ENCODE data around the gene SMIM27.
"Not testable (repeated sequence)": the region's sequence is repeated elsewhere in the genome, so short reads cannot be mapped to it uniquely, and the experiment has no call there.

The SMIM27 gene, protein sequence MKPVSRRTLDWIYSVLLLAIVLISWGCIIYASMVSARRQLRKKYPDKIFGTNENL

DNA sequence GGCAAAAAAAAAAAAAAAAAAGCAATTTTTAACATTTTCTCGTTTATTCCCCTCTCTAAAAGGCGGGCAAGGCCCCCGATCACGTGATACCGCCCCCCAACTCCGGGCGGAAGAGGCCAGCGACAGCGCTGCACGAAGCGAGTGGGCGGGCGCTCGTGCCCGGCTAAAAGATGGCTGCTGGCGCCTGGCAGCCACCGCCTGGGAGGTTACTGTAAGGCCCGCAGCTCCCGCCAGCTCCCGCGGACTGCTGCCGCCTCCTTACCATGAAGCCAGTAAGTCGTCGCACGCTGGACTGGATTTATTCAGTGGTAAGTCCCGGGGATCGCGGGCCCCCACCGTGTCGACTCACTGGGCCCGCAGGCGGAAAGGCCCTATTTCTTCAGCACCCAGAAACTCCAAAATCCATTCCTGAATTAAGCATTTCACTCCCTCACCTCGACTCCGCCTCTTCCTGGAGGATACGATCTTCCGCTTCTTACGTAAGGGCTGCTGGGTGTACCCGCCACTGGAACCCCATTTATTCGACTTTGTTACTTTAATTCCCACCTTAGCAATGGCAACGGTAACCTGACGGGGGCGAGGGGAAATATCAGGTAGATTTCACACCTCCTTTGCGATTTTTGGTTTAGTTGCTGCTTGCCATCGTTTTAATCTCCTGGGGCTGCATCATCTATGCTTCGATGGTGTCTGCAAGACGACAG, at the start of gene SMIM27, which contains the start of gene TOPORS:
TSS of gene SMIM27 (plus strand) at position 156 of the 701 bp plus-strand sequence. CDS start at position 264, 108 bp downstream.
TSS of gene TOPORS (minus strand) at position 415 of the 701 bp plus-strand sequence. CDS start at position 265, 150 bp downstream.
- DNase-seq, result peak; percentile 90 to 92

DNA sequence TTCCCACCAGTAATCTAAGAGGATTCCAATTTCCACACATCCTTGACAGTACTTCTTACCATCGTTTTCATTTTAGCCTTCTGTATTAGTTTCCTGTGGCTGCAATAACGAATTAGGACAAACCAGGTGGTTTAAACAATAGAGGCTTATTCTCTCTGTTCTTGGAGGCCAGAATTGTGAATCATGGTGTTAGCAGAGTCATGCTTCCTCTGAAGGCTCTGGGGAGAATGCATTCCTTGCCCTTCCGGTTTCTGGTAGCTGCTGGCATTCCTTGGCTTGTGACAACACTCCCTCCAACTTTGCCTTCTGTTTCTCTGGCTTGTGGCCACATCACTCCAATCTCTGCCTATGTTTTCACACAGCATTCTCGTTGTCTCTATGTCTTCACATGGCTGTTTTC, 49.7 kb upstream of the SMIM27 start:
- no peak for DNase-seq

DNA sequence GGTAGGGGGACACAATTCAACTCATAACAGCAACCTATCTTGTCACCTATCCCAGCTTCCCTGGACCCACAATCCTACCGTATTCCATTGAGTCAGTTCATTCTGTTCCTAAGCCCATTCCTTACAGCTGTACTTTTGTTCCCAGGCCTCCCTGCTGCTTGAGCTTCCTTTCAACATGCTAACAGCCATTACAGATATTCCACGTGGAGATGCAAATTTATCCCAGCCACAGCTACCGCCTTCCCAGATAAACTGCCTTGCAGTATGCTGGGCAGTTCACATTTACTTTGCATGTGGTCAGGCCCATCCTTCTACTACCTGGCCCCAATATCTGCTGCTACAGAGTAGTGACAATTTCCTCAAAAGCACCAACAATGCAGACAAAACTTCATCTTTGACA, 49.1 kb upstream of the SMIM27 start:
- no peak for DNase-seq

DNA sequence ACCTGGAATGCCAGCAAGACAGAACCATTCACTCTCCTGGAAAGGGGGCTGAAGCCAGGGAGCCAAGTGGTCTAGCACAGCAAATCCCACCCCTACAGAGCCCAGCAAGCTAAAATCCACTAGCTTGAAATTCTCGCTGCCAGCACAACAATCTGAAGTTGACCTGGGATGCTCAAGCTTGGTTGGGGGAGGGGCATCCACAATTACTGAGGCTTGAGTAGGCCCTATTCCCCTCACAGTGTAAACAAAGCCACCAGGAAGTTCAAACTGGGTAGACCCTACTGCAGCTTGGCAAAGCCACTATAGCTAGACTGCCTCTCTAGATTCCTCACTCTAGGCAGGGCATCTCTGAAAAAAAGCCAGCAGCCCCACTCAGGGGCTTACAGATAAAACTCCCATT, 43.4 kb upstream of the SMIM27 start:
- no peak for DNase-seq

DNA sequence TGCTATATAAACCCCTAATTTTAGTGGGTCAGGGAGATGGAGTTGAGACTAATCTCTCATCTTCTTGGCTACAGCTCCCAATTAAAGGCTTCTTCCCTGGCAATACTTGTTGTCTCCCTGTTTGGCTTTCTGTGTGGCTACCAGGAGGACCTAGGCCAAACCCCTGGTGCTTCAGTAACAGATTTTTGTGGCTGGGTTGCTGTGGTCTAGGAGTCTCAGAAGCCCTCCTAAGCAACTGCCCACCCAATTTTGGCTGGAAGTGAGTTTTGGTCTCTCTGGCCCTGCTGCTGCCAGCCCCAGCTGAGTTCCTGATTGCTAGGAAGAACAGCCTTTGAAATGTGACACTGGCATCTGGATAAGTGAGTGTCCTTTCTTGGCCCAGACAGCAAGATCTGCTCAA, 35.9 kb upstream of the SMIM27 start:
- DNase-seq, result no peak

DNA sequence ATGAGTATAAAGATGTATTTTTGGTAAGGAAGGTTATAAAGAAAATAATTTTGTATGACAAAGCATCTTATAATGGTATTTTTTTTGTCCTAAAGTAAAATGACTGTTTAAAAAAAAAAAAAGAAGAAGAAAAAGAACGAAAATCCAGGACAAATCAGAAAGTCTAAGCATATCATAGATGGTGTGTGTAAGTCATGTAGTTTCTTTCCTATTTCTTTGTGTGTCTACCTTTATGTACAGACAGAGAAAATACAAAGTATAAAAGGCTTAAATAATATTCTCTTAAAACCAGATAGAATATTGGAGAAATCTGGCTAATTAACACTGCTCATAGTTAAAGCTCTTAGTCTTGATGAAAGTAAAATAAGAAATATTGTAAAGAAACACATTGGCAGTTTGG, 33.9 kb upstream of the SMIM27 start:
- DNase-seq, result no peak

DNA sequence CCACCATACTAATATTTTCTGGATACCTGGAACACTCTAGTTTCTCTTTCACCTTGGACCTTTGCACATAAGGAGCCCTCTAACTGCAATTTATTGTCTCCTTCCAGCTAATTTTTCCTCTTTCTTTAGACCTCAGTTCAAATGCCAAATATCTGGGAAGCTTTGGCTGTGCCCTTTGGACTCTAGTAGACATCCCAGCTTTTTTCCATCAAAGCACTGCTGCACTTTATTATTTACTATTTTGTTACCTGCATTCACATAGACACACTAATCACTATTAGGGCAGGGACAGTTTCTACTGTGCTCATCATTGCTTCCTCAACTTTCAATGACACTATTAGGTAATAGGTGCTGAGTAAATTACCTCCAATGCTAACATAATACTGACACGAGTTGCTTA, 28.2 kb upstream of the SMIM27 start:
- no peak for DNase-seq

DNA sequence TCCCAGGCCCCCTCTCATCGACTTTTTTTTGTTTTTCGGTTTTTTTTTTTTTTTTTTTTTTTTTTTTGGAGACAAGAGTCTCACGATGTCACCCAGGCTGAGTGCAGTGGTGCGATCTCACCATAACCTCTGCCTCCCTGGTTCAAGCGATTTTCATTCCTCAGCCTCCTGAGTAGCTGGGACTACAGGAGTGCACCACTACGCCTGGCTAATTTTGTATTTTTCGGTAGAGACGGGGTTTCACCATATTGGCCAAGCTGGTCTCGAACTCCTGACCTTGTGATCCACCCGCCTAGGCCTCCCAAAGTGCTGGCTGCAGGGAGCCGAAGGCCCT, 27.6 kb upstream of the SMIM27 start:
- DNase-seq, result not testable (repeated sequence)

DNA sequence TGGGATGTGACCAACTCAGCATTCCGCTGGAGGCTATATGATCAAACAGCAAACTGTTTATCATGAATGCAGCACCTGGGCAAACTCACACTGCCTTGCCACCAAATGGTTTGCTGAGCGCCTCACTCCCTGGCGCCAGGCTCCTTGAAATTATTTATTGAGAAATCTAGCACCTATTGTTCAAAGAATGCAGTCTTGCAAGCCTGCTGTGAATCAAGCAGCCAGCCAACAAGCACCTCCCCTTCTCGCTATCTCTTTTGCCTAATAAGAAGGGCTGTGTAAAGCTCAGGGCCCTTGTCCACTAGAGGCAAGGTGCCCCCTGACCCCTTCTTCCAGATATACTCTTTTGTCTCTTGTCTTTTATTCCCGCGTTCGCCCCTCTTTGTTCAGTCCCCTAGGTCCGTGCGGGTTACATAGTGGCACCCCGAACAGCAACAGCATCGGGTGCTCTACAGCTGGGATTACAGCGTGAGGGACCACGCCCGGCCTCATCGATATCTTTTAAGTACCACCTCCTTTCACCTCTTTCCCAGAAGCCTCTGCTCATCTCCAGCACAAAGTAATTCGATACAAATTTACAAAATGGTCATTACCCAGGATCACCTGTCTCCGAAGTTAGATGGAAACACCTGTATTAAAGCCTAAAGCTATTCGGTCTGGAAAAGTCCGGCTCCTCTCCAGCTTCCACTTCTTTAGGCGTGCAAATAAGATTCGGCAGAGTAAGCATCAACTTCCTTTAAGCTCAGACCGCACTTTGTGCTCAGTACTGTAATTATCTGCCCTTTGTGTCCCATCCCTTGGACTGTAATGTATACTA, 27.0 kb upstream of the SMIM27 start:
- peak; percentile 7 to 12 for DNase-seq

DNA sequence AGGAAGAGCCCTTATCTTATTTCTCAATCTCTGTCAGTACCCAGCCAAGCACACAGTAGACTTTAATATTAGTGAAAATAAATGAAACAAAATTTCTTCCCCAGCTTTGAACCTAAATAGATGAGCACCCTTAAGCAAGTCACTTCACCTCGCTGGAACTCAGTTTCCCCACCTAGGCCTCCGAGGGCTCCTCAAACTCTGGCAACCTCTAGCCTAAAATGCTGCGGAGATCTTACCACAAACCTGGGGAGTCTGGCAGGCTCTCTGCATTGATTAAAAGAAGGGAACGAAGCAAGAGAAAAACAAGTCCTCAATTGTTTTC, 26.5 kb upstream of the SMIM27 start:
- no peak for DNase-seq

DNA sequence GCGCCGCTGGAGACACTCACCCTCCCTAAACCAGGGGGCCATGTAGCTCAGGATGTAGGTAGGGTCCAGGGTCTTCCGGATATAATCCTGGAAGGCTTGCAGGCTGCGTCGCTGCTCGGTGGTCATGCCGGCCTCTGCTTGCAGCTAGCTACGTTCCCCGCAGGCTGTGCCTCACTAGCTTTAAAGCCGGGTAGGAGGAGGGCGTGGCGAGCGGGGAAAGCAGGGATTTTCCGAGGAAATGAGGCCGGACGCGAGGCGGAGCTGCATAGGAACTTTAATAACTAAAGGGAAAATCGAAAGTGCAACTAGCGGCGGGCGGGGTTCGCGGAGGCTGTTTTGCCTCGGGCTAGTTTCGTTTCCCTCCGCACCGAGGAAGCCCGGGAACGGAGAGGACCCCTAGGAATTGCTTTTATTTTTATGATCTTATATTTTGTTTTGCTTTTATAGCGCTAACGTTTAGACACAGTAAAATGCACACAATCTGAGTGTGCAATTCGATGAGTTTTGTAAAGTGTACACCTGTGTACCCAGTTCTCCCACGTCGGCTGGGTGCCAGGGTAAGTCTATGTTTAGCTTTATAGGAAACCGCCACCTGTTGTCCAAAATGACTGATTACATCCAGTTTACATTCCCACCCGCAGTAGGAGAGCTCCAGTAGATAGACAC, 26.0 kb upstream of the SMIM27 start, which contains the start of gene RIGI:
TSS of gene RIGI (minus strand) at position 156 of the 666 bp plus-strand sequence. CDS start at position 126, 30 bp downstream.
- peak; percentile 81 to 82 for DNase-seq

DNA sequence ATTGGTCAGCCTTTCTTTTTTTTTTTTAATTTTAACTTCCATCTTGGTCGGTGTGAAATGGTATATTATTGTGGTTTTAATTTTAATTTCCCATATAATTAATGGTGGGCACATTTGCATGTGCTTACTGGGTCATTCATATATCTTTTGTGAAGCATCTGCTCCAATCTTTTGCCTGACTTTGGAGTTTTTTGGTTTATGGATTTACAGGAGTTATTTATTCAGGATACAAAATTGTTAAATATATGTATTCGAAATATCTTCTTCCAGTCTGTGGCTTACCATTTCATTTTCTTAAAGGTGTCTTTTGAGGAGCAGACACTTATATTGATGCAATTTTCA, 25.4 kb upstream of the SMIM27 start:
- no peak for DNase-seq

DNA sequence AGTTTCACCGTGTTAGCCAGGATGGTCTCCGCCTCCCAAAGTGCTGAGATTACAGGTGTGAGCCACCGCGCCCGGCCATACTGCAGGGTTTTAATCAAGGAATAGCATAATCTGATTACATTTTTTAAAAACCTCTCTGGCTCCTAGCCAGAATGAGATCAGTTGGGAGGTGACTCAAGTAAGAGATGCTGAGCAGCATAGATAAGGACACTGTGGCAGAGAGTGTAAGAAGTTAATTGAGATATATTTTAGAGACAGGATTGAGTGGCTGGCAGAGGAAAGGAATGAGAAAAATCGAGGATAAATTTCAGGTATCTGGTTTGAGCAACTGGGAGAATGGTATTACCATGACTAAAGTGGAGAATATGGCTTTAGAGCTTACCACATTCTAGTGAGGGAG, 18.8 kb upstream of the SMIM27 start:
- DNase-seq, result no peak

DNA sequence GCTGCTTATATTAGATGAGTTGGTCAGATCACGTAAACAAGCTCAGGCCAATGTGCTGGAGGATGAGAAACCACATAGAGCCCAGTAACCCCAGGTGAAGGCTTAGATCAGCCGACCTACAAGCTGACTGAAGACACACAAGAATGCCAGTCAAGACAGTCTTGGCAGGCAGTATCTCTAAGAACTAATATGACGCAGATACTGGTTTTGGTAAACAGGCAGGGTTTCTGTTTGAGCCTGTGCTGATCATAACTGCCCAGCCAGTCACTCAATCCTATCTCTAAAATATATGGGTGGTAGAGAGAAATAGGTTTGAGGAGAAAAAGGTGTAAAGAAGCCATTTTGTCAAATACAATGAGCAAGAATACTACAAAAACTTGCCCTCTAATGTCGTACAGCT, 18.3 kb upstream of the SMIM27 start:
- no peak for DNase-seq

DNA sequence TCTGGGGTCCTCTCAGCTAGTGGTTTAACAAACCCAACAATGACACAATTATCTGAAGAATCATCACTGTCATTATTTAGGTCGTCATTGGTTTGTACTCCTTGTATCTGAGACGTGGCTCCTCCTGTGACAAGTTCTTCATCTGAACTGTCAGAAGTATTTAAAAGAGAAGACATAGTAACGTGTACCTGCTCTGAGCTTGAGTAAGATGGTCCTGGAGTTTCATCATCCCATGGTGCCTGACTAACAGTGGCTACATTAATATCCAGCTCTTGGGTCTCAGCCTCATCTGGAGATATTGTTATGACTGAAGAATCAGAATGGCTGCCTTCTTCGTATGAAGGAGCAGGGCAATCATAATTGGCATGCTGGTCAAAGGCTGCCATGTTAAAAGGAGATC, 9.1 kb upstream of the SMIM27 start:
- no peak for DNase-seq

DNA sequence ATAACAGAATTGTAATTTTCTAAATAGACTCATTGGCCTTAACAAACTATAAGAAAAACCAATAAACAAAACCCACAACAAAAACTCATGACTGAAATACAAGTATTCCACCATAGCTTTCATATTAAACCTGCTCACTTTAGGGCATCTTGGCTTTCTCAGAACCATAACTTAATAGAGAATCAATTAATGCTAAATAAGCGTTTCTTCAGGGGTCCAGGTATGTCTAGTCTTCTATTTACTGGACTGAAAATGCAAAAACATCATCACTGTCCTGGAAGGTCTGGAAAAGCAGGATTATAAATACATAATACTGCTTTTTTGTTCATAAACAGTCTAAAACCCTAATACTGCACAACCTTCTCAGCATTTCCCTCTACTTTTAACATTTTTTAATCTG, 6.2 kb upstream of the SMIM27 start:
- DNase-seq, result no peak

DNA sequence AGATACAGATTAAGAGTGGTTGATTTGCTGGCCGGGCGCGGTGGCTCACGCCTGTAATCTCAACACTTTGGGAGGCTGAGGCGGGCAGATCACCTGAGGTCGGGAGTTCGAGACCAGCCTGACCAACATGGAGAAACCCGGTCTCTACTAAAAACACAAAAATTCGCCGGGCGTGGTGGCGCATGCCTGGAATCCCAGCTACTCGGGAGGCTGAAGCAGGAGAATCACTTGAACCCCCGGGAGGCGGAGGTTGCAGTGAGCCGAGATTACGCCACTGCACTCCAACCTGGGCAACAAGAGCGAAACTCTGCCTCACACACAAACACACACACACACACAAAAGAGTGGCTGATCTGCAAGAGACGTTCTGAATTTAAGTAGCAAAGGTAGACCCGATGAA, 3.9 kb upstream of the SMIM27 start:
- DNase-seq, result not testable (repeated sequence)

DNA sequence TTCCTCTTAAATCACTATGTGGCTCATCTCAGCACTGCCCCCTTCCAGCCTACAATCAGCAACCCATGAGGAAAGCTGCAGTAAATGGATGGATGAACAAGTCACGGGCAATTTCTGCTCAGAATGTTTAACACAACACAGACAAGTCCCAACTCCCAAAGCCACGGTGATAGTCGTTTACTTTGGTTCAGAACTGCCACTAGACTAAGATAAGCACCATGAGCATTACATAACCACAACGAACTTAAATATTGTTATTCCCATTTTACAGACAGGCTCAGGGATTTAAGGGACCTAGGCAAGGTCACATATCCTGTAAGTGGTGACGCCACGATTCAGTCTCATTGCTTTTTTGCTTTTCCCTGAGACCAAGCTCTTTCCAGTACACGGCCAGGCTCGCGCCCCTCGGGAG, 2.0 kb upstream of the SMIM27 start:
- no peak for DNase-seq

DNA sequence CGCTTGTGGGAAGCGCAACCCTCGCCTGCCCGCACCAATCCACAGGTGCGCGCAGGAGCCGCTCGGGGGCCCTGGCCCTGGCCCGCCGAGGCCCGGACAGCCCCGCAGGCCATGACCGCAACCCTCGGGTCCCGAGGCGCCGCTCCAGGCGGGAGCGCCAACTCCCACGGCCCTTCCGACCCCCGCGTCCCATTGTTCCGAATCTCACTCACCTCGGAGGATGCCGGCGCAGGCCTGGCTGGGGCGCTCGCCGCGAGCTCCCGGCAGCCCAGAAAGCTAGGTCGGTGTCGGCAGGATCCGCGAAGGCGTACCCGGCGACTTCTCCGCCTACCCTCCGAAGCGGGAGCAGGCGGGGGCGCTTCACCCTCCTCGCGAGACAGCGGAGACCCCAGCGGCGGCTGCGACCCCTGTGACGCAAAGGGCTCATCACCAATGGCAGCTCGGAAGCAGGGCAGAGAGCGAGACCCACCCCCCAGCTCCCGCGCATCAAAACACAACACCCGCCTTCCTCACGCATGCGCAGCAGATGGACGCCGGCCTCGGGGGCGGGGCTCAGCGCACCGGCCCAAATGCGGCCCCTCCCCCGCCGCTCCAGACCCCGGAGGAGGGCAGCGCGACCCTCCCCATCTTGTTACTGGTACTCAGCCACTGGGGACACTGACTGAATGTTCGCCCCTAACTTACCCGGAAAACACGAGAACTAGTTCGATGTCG, 1.4 kb upstream of the SMIM27 start:
- peak; percentile 93 to 95 for DNase-seq

DNA sequence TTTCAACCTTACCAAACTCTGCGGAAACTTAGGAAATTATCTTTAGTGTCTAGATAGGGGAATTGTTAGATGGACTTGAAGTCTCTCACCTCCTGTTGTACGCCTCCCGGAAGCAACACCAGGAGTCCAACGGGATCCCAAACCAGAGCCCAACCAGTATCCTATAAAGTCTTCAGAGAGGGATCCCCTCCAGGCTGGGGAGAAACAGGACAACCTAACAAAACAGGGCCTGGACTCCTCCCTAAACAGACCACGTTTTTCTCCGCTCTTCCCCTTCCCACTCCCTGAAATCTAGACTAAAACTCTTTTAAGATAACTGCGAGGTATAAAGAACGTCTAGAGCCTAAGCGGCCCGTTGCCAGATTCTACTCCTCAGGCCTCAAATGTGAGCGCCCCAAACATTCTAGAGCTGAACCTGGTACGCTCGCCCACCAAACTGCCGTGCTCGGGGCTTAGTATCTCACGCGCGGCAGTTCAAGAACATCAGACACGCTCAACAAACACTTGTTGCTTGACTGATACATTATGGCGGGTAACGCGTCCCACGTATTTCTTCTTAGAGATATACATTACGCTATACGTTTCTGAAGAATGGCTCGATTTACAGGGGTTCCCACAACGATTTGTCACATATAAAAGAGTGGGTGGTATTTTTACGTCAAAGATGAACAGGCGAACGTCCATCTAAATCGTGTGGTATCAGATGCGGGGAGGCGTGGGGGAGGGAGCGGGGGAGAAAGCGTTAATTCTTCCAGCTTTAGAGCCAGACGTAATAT, 663 bp upstream of the SMIM27 start:
- peak; percentile 44 to 47 for DNase-seq

DNA sequence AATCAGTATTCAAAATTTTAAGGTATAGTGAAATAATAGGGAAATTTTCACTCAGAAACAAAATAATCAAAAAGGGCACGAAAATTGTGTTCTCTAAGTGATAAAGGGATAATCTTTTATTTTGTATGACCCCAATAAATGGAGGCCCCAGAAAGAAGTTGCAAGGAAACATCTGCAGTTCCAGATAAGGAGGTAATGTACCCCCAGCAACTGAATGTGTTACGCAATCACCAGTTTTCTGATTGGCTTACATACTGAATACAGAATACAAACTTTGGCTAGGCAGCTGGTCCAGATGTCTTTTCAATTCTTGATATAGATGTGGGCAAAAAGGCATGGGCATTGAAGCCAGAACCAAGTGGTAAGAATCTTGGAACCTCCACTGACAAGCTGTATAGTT, 2.0 kb downstream of the SMIM27 start:
- DNase-seq, result no peak

DNA sequence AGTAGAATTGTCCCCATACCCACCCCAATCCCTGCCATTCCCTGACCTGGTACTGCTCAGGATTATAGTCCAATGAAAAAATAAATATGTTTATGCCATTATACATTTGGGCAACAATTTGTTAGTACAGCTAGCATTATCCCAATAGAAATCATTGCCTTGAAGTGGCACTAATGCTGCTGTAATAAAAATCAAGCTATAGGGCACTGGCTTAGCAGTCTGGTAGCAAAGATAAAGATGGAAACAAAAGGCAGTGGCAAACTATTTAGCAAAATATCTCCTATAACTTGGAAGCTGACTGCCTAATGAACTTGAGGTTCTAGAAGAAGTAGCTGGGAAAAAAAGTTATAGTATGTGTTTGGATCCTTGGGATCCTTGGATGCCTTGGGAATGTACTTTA, 2.5 kb downstream of the SMIM27 start:
- no peak for DNase-seq

Data from activated CD4-positive, alpha-beta T cell treated with anti-CD3 and anti-CD28 coated beads for 4 hours (primary cell).